K562 (cell line): ENCODE data around the gene PDHB.

Experiments used
- CCAR2 ChIP-seq: fragments of 200-400 bp; formaldehyde crosslinking; IDR thresholded peaks from 2 replicates; pipeline ENCODE4 v1.6.1; 2017; ENCODE audit warnings: mild to moderate bottlenecking, low read depth, low read length
- CTCF ChIP-seq, 3 experiments: IDR thresholded peaks in 2 of 3; conservative IDR thresholded peaks in 1 of 3; 2 replicates each; pipeline ENCODE4 v1.5.1; 2011 to 2012; ENCODE audit warnings: low read length in 3 of 3, mild to moderate bottlenecking in 3 of 3, control low read depth in 2 of 3, improper control_type of control experiment in 1 of 3, inconsistent platforms in 1 of 3, low read depth in 1 of 3, mixed read lengths in 1 of 3, moderate library complexity in 1 of 3; ENCODE audit not compliant: insufficient read depth in 2 of 3
- EZH2 ChIP-seq: IDR thresholded peaks from 2 replicates; pipeline ENCODE4 v1.6.1; 2012; ENCODE audit warnings: low read depth, mild to moderate bottlenecking, inconsistent platforms, low read length, borderline replicate concordance
- GTF3C2 ChIP-seq: IDR thresholded peaks from 3 replicates; pipeline ENCODE4 v1.6.1; 2011; ENCODE audit warnings: borderline replicate concordance, mild to moderate bottlenecking, moderate library complexity; ENCODE audit not compliant: insufficient read length; ENCODE audit errors: extremely low read depth
- HDGF ChIP-seq: fragments of 450-650 bp; IDR thresholded peaks from 2 replicates; pipeline ENCODE4 v1.6.1; 2016
- KLF16 ChIP-seq: IDR thresholded peaks from 2 replicates; pipeline ENCODE4 v1.6.1; 2016; ENCODE audit warnings: antibody characterized with exemption
- NBN ChIP-seq: fragments of 450-650 bp; IDR thresholded peaks from 2 replicates; pipeline ENCODE4 v1.6.1; 2016; ENCODE audit warnings: low read depth, mild to moderate bottlenecking
- REST ChIP-seq, 2 experiments: fragments of 450-650 bp; formaldehyde crosslinking in 1 of 2; IDR thresholded peaks; 2 replicates each; pipeline versions ENCODE4 v1.4.0 to v1.6.1; 2014 to 2020; ENCODE audit warnings: mild to moderate bottlenecking in 2 of 2, borderline replicate concordance in 1 of 2, low read depth in 1 of 2
- TARDBP ChIP-seq: fragments of 450-650 bp; IDR thresholded peaks from 2 replicates; pipeline ENCODE4 v1.6.1; 2016
- TBL1XR1 ChIP-seq, 2 experiments: IDR thresholded peaks; 2 replicates each; pipeline ENCODE4 v1.6.1; 2012; ENCODE audit warnings: improper control_type of control experiment in 2 of 2, low read length in 2 of 2, mild to moderate bottlenecking in 1 of 2
- TCF15 ChIP-seq: fragments of 250-450 bp; sonication (Bioruptor Pico); IDR thresholded peaks from 2 replicates; pipeline ENCODE4 v1.8.0; 2022; ENCODE audit warnings: moderate library complexity, mild to moderate bottlenecking, inconsistent platforms
- ZBTB43 ChIP-seq: sonication (generic); formaldehyde crosslinking; IDR thresholded peaks from 2 replicates; pipeline ENCODE4 v1.8.0; 2023; ENCODE audit warnings: mild to moderate bottlenecking, missing genetic modification reagents
- ZBTB7A ChIP-seq: IDR thresholded peaks from 2 replicates; pipeline ENCODE4 v1.6.1; 2011; ENCODE audit warnings: low read depth, mild to moderate bottlenecking, low read length, moderate library complexity, borderline replicate concordance; ENCODE audit not compliant: control insufficient read depth
- ZNF282 ChIP-seq: sonication (generic); formaldehyde crosslinking; IDR thresholded peaks from 2 replicates; pipeline ENCODE4 v1.8.1; 2023; ENCODE audit warnings: missing genetic modification reagents

- no peak for TF ChIP-seq ZBTB43
- peak; percentile 12; the same call in 1 of the 2 replicates for TF ChIP-seq KLF16
- no peak for TF ChIP-seq ZBTB7A
- no peak for TF ChIP-seq TARDBP
- no peak for TF ChIP-seq TCF15 (CRISPR knock-in tag)
- TF ChIP-seq GTF3C2, result no peak
- no peak for TF ChIP-seq CCAR2
- TF ChIP-seq CTCF (IDR thresholded peaks at IDR 0.05 in 2 of 3, conservative IDR thresholded peaks at IDR 0.05 in 1 of 3; ENCODE audit: insufficient read depth in 2 of 3, low read depth in 1 of 3, low read length in 3 of 3), result peak; percentile 65 to 78 (median 74)
- no peak for TF ChIP-seq TBL1XR1 (IDR thresholded peaks at IDR 0.05; ENCODE audit: low read length in 2 of 2)
- TF ChIP-seq REST (IDR thresholded peaks at IDR 0.05; ENCODE audit: borderline replicate concordance), result peak; percentile 56; the same call in 1 of the 2 replicates
- TF ChIP-seq REST (CRISPR knock-in tag; IDR thresholded peaks at IDR 0.05; ENCODE audit: low read depth), result no peak
- no peak for TF ChIP-seq HDGF
- TF ChIP-seq NBN, result no peak
- TF ChIP-seq EZH2, result no peak
- TF ChIP-seq ZNF282 (CRISPR knock-in tag), result no peak
Observed at GRCh38 chr3:58463181-58463941, 29.7 kb upstream of the PDHB start.
